ENCODE data around the gene VAMP8.

The VAMP8 gene

DNA sequence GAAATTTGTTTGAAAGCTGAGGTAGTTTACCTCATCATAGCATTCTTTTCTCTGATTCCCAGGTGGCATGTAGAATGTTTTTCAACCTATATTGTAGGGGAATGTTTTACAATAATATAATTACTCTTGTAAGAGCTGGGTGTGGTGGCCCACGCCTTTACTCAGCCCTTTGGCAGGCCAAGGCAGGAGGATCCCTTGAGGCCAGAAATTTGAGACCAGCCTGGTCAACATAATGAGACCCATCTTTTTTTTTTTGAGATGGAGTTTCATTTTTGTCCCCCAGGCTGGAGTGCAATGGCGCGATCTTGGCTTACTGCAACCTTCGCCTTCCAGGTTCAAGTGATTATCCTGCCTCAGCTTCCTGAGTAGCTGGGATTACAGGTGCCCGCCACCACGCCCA lies 42.2 kb downstream of the VAMP8 start:
- DNase-seq (ENCODE audit: low spot score) = no peak

DNA sequence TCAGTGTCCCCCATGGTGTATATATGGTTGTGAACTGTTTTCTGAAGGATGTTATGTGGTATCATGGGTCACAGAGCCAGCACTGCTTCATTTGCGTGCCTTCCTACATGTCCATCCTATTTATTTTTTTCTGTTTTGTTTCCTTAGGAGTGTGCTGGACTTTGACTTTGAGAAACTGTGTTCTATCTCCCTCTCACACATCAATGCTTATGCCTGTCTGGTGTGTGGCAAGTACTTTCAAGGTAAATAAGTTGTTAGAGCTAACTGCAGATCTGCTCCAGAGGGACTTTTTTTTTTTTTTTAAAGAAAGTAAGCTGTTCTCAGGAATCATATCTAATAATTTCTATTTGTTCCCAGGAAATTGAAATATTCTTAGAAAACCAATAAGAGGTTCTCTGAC lies 44.0 kb downstream of the VAMP8 start:
- DNase-seq (ENCODE audit: low spot score) = no peak

GRCh38 chr2:85623991-85624390 lies 46.6 kb downstream of the VAMP8 start:
- no peak for DNase-seq (ENCODE audit: low spot score)

DNA sequence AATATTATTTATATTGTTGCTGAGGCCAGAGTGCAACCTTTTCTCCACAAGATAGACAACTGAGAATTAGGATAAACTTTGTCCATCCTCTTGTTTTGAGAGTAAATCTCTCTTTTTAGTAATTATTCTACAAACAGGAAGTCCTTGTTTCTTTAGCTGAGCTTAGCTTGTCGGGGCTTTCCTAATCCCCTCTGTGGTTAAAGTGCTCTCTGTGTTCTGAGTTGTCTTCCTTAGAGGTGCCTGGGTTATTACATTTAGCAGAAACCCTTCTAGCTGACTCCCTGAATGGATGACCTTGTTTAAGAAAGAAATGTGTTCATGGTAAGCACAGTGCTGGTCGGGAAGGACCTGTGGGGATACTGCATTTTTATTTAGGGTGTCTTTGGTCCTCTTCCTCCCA lies 51.3 kb downstream of the VAMP8 start:
- DNase-seq (ENCODE audit: low spot score) = no peak

DNA sequence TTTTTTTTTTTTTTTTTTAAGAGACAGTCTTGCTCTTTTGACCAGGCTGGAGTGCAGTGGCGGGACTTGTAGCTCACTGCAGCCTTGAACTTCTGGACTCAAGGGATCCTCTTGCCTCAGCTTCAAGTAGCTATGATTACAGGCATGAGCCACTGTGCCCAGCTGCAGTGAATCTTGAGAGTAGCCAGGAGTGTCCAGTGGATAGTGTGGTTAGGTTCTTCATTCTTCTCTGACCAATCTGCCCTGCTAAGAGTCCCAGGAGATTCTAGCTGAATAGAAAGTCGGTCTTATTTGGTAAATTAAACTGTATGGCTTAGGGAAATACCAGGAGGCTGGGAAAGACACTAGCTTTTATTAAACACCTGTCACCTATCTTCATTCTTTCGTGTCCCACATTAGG lies 53.9 kb downstream of the VAMP8 start:
- DNase-seq (ENCODE audit: low spot score) = no peak

Data from CD4-positive, alpha-beta T cell treated with Interleukin-15 for 4 hours (primary cell).